Astrocyte of the cerebellum (primary cell): ENCODE results near the gene SBK3.

ENCODE experiments used
- DNase-seq: peaks from one replicate; pipeline ENCODE4 v3.0.0-alpha.2; 2011; ENCODE audit warnings: low read depth
- H3K4me3 ChIP-seq: 2 replicates; pipeline ENCODE4 v1.5.1; 2011; ENCODE audit warnings: mild to moderate bottlenecking, low read depth, low read length, moderate library complexity
- CTCF ChIP-seq: IDR thresholded peaks from 2 replicates; pipeline ENCODE4 v1.5.1; 2012; ENCODE audit warnings: low read length, low read depth, moderate library complexity, mild to moderate bottlenecking; ENCODE audit errors: missing control alignments
- in situ Hi-C: cut with HindIII; loops from 2 replicates; pipeline ENCODE4 v1.10.0; 2017; ENCODE audit warnings: low sequenced_read_pairs

The SBK3 gene

GRCh38 chr19:55553217-55554182, 8.2 kb upstream of the SBK3 start:
- in situ Hi-C loops: no loop called here
- no peak for TF ChIP-seq CTCF
- H3K4me3 ChIP-seq: no peak overlapping the region
- DNase-seq: no peak

GRCh38 chr19:55552620-55553019, 7.3 kb upstream of the SBK3 start:
- H3K4me3 ChIP-seq: no peak overlapping the region
- DNase-seq: peak; percentile 82
- in situ Hi-C loops: no loop called here
- TF ChIP-seq CTCF: no peak

DNA sequence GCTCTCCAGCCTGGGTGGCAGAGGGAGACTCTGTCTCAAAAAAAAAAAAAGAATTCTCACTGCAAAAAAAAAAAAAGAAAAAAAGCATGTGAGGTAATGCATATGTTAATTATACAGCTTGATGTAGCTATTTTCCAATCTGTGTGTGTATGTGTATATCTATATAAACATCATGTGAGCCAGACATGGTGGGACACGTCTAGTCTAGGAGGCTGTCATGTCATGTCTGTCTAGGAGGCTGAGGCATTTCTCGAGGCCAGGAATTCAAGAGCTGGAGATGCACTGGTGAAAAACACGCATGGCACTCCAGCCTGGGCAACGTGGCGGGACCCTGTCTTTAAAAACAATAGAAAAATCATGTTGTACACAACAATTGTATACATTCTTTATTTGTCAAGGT, 6.9 kb upstream of the SBK3 start:
- TF ChIP-seq CTCF: no peak
- no peak overlapping the region for H3K4me3 ChIP-seq
- in situ Hi-C loops: no loop called here
- DNase-seq: no peak

DNA sequence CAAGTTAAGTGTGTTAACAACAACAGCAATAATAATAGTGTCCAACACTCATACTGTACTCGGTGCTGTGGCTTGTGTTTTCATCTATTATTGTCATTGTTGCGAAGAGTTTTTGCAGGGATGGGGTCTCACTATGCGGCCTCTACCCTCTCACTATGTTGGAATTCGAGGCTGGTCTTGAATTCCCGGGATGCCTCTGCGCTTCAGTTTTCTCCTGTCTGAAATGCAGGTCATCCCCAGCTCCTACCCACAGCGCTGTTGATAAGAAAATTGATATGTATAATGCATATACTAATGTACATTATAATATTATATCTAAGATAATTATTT, 4.9 kb upstream of the SBK3 start:
- no peak for DNase-seq

DNA sequence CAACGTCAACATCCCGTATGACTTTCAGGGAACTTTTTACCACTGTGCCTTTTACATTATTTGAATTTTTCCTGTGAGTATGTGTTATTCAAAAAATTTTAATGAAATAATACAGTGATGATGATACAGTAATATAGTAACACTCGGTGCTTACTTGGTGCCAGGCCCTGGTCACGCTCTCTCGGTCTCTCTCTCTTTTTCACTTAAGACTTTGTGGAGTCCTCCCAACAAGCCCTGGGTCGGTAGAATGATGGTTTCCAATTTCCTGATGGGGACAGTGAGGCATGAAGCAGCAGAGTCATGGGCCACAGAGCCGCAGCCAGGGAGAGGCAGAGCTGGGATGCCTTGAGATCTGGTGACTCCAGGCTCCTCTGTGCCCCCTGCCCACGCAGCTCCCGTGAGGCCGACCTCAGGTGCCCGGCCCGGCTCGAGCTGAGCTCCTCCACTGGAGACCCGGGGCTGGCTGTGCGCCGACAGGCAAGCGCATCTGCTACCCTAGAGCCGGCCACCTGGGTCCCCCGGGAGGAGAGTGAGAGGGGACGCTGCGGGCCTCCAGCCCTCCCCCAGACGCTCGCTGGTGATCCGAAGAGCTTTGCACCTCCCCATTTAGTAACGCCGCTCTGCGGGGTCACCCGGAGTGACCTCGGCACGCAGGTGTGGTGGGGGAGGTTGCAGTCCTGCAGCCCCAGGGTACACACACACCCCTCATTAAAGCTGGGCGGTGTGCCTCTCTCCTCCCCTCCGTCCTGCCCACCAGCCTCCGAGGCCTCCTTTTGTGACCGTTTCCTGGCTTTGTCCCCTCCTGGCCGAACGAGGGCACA, 4.4 kb upstream of the SBK3 start:
- peak overlapping the region; percentile 4 for H3K4me3 ChIP-seq
- peak; percentile 80 for DNase-seq
- in situ Hi-C loops: no loop called here
- peak; percentile 4 for TF ChIP-seq CTCF

More for the DNA sequence above, 4.9 kb upstream of the SBK3 start:
- in situ Hi-C loops: no loop called here
- no peak for TF ChIP-seq CTCF
- H3K4me3 ChIP-seq: no peak overlapping the region

- no peak overlapping the region for H3K4me3 ChIP-seq
- TF ChIP-seq CTCF: no peak
- in situ Hi-C loops: no loop called here
Measured at GRCh38 chr19:55546822-55547614, 1.7 kb upstream of the SBK3 start.

More at GRCh38 chr19:55546822-55547614, 1.7 kb upstream of the SBK3 start:
- peak; percentile 12 for DNase-seq
